ENCODE data around the gene CDH7.

DNA sequence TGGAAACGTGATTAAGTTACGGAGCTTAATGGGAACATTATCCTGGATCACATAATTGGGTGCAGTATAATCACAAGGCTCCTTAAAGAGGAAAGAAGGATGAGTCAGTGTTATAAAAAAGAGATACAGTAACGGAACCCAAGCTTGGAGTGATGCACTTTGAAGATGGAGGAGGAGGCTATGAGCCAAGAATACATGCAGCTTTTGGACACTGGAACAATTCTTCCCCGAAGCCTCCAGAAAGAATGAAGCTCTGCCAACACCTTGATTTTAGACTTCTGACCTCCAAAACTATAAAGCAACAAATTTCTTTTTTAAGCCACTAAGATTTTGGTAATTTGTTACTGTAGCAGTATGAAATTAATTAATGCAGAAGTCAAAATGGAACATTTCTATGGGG, 85.1 kb downstream of the CDH7 start:
- no peak for TF ChIP-seq EZH2 (IDR thresholded peaks at IDR 0.05; ENCODE audit: low read length, unreplicated experiment)
- TF ChIP-seq, protein P1, sequence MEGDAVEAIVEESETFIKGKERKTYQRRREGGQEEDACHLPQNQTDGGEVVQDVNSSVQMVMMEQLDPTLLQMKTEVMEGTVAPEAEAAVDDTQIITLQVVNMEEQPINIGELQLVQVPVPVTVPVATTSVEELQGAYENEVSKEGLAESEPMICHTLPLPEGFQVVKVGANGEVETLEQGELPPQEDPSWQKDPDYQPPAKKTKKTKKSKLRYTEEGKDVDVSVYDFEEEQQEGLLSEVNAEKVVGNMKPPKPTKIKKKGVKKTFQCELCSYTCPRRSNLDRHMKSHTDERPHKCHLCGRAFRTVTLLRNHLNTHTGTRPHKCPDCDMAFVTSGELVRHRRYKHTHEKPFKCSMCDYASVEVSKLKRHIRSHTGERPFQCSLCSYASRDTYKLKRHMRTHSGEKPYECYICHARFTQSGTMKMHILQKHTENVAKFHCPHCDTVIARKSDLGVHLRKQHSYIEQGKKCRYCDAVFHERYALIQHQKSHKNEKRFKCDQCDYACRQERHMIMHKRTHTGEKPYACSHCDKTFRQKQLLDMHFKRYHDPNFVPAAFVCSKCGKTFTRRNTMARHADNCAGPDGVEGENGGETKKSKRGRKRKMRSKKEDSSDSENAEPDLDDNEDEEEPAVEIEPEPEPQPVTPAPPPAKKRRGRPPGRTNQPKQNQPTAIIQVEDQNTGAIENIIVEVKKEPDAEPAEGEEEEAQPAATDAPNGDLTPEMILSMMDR (conservative IDR thresholded peaks at IDR 0.05; ENCODE audit: low read depth, low read length), result no peak

All from PC-3 (cell line).